Body of pancreas (tissue), 4 donors: ENCODE measurements around the gene COL18A1.

ENCODE experiments used
- POLR2A ChIP-seq, 3 donors: fragments of 450-650 bp; IDR thresholded peaks; one replicate each; pipeline ENCODE4 v1.6.1; 2016; ENCODE audit warnings: antibody characterized with exemption in 3 of 3, mild to moderate bottlenecking in 2 of 3
- TF ChIP-seq, protein P1 (sequence below), 7 experiments: fragments of 450-650 bp in 4 of 7; fragments of 200-600 bp in 3 of 7; sonication (generic) in 3 of 7; IDR thresholded peaks; one replicate each; pipeline ENCODE4 v1.5.1; 2016 to 2019; ENCODE audit warnings: antibody characterized with exemption in 7 of 7

- TF ChIP-seq, protein P1, sequence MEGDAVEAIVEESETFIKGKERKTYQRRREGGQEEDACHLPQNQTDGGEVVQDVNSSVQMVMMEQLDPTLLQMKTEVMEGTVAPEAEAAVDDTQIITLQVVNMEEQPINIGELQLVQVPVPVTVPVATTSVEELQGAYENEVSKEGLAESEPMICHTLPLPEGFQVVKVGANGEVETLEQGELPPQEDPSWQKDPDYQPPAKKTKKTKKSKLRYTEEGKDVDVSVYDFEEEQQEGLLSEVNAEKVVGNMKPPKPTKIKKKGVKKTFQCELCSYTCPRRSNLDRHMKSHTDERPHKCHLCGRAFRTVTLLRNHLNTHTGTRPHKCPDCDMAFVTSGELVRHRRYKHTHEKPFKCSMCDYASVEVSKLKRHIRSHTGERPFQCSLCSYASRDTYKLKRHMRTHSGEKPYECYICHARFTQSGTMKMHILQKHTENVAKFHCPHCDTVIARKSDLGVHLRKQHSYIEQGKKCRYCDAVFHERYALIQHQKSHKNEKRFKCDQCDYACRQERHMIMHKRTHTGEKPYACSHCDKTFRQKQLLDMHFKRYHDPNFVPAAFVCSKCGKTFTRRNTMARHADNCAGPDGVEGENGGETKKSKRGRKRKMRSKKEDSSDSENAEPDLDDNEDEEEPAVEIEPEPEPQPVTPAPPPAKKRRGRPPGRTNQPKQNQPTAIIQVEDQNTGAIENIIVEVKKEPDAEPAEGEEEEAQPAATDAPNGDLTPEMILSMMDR (IDR thresholded peaks at IDR 0.05) = no peak
- TF ChIP-seq POLR2A (IDR thresholded peaks at IDR 0.05) = no peak
Observed at GRCh38 chr21:45515241-45516061, 110.5 kb downstream of the COL18A1 start.
